ENCODE measurements around the gene SCN8A. TPM values are rescaled to one million over a fixed set of nuclear protein-coding genes. Genes with fewer than 3 reads are reported as not detected.
"Not testable (repeated sequence)": the region's sequence is repeated elsewhere in the genome, so short reads cannot be mapped to it uniquely, and the experiment has no call there.

SCN8A gene
- total RNA-seq, 1 donor from 2014 or later, result 0.53 TPM

GRCh38 chr12:51829641-51830040 lies 238.6 kb downstream of the SCN8A start:
- DNase-seq (no peak), ATAC-seq (no peak)
- peaks cover 14% of the 10 kb centered on the region for H3K27me3 ChIP-seq (ENCODE audit: low read depth)
- no peaks in the 10 kb centered on the region for H3K9me3 ChIP-seq
- H3K27ac ChIP-seq, result no peak overlapping the region
- peaks cover 23% of the 10 kb centered on the region for H3K4me1 ChIP-seq
- H3K4me3 ChIP-seq, result no peak overlapping the region
- no peak for TF ChIP-seq CTCF (IDR thresholded peaks at IDR 0.05)
- intact Hi-C loops (cut with DNase I), result no loop called here
- H3K36me3 ChIP-seq, result no peaks in the 10 kb centered on the region

- H3K4me1 ChIP-seq, result peaks cover 23% of the 10 kb centered on the region
- H3K9me3 ChIP-seq; ATAC-seq; H3K4me3 ChIP-seq; DNase-seq; H3K27ac ChIP-seq; H3K36me3 ChIP-seq; intact Hi-C loops (cut with DNase I): not testable (repeated sequence)
- peaks cover 17% of the 10 kb centered on the region for H3K27me3 ChIP-seq (ENCODE audit: low read depth)
Measured at GRCh38 chr12:51831817-51832216, 240.8 kb downstream of the SCN8A start.

- intact Hi-C loops (cut with DNase I), result no loop called here
- H3K9me3 ChIP-seq, result no peaks in the 10 kb centered on the region
- no peak overlapping the region for H3K4me3 ChIP-seq
- H3K27ac ChIP-seq, result no peak overlapping the region
- peaks cover 16% of the 10 kb centered on the region for H3K4me1 ChIP-seq
- ATAC-seq (no peak), DNase-seq (no peak)
- H3K27me3 ChIP-seq (ENCODE audit: low read depth), result peaks cover 17% of the 10 kb centered on the region
- no peak for TF ChIP-seq CTCF (IDR thresholded peaks at IDR 0.05)
- H3K36me3 ChIP-seq, result no peaks in the 10 kb centered on the region
Measured at GRCh38 chr12:51832354-51833107, 241.5 kb downstream of the SCN8A start.

- intact Hi-C loops (cut with DNase I), result no loop called here
- no peaks in the 10 kb centered on the region for H3K9me3 ChIP-seq
- peaks cover 8% of the 10 kb centered on the region for H3K4me1 ChIP-seq
- no peak overlapping the region for H3K27ac ChIP-seq
- H3K36me3 ChIP-seq, result no peaks in the 10 kb centered on the region
- TF ChIP-seq CTCF (IDR thresholded peaks at IDR 0.05), result no peak
- no peak for DNase-seq
- ATAC-seq, result no peak
- peaks cover 17% of the 10 kb centered on the region for H3K27me3 ChIP-seq (ENCODE audit: low read depth)
- H3K4me3 ChIP-seq, result no peak overlapping the region
Measured at GRCh38 chr12:51833448-51834227, 242.6 kb downstream of the SCN8A start.

- no peak for DNase-seq
Measured at GRCh38 chr12:51834411-51834810, 243.4 kb downstream of the SCN8A start.

More at GRCh38 chr12:51834411-51834810, 243.4 kb downstream of the SCN8A start:
- Histone ChIP-seq H3K4me3 (no peak overlapping the region), H3K27me3 (ENCODE audit: low read depth) (peaks cover 17% of the 10 kb centered on the region), H3K36me3 (no peaks in the 10 kb centered on the region), H3K4me1 (peaks cover 8% of the 10 kb centered on the region), H3K9me3 (no peaks in the 10 kb centered on the region), H3K27ac (no peak overlapping the region)
- no peak for ATAC-seq
- no peak for TF ChIP-seq CTCF (IDR thresholded peaks at IDR 0.05)
- intact Hi-C loops (cut with DNase I), result no loop called here

All from lower lobe of right lung (tissue), 2 donors.